NCI-H2196 (cell line): ENCODE measurements around the gene RAP2B.

Source experiments
- DNase-seq: peaks from one replicate; lab custom pipeline; 2025; ENCODE audit not compliant: unreplicated experiment; lab: John Stamatoyannopoulos, UW

RAP2B gene

GRCh38 chr3:153159771-153160397, 2.1 kb upstream of the RAP2B start:
- no peak for DNase-seq

- DNase-seq = peak; percentile 56
Observed at GRCh38 chr3:153160451-153161137, 1.4 kb upstream of the RAP2B start.

- peak; percentile 99 for DNase-seq
Observed at GRCh38 chr3:153161138-153161713, 800 bp upstream of the RAP2B start.

GRCh38 chr3:153162513-153163392, 727 bp downstream of the RAP2B start:
- peak; percentile 41 for DNase-seq

- no peak for DNase-seq
Observed at GRCh38 chr3:153163393-153163724, 1.3 kb downstream of the RAP2B start.

GRCh38 chr3:153163756-153164550, 1.9 kb downstream of the RAP2B start:
- no peak for DNase-seq

- no peak for DNase-seq
Observed at GRCh38 chr3:153165261-153165681, 3.2 kb downstream of the RAP2B start.

- DNase-seq = no peak
Observed at GRCh38 chr3:153166206-153166605, 4.2 kb downstream of the RAP2B start.

GRCh38 chr3:153166796-153167195, 4.8 kb downstream of the RAP2B start:
- DNase-seq = no peak

GRCh38 chr3:153169793-153170383, 7.9 kb downstream of the RAP2B start:
- DNase-seq = no peak

GRCh38 chr3:153171256-153171655, 9.2 kb downstream of the RAP2B start:
- DNase-seq = no peak

GRCh38 chr3:153171918-153172317, 9.9 kb downstream of the RAP2B start:
- DNase-seq = no peak

- no peak for DNase-seq
Observed at GRCh38 chr3:153172796-153173757, 11.1 kb downstream of the RAP2B start.

GRCh38 chr3:153173758-153174516, 11.9 kb downstream of the RAP2B start:
- no peak for DNase-seq

- DNase-seq = no peak
Observed at GRCh38 chr3:153176197-153176596, 14.2 kb downstream of the RAP2B start.

- DNase-seq = no peak
Observed at GRCh38 chr3:153180860-153181372, 18.9 kb downstream of the RAP2B start.

- DNase-seq = no peak
Observed at GRCh38 chr3:153182501-153183293, 20.7 kb downstream of the RAP2B start.
